Measurements from ENCODE around the gene GNPDA1.
"Not testable (repeated sequence)": the region's sequence is repeated elsewhere in the genome, so short reads cannot be mapped to it uniquely, and the experiment has no call there.

GNPDA1 gene

GRCh38 chr5:142038735-142039134 lies 25.9 kb upstream of the GNPDA1 start:
- no peak for ATAC-seq (ENCODE audit: insufficient read depth, low read depth)
- no peaks in the 10 kb centered on the region for H4K20me1 ChIP-seq (ENCODE audit: insufficient read depth, low read length)
- H3K79me2 ChIP-seq (ENCODE audit: insufficient read depth, low read length): no peaks in the 10 kb centered on the region
- H3K36me3 ChIP-seq (ENCODE audit: insufficient read depth, low read length): no peaks in the 10 kb centered on the region
- H2AFZ ChIP-seq (ENCODE audit: low read depth, low read length): no peak overlapping the region
- no peaks in the 10 kb centered on the region for H3K9me3 ChIP-seq (ENCODE audit: insufficient read depth, low read length, severe bottlenecking)
- no peaks in the 10 kb centered on the region for H3K27me3 ChIP-seq (ENCODE audit: insufficient read depth, low read length, poor library complexity)
- H3K27ac ChIP-seq (ENCODE audit: low read length): no peak overlapping the region
- no peak for TF ChIP-seq CTCF (IDR thresholded peaks at IDR 0.05; ENCODE audit: borderline replicate concordance, extremely low read depth, low read length, poor library complexity, severe bottlenecking)
- no peak for TF ChIP-seq EZH2 (IDR thresholded peaks at IDR 0.05; ENCODE audit: borderline replicate concordance, low read depth, low read length, severe bottlenecking)
- H3K4me3 ChIP-seq (ENCODE audit: low read depth in 1 of 2, low read length in 2 of 2): no peak overlapping the region
- H3K4me1 ChIP-seq (ENCODE audit: insufficient read depth, low read length): no peaks in the 10 kb centered on the region
- no peak overlapping the region for H3K9ac ChIP-seq (ENCODE audit: low read depth, low read length)
- H3K4me2 ChIP-seq (ENCODE audit: insufficient read depth, low read length): no peak overlapping the region
- DNase-seq: no peak

- not testable (repeated sequence) for H3K4me3 ChIP-seq (ENCODE audit: low read depth in 1 of 2, low read length in 2 of 2); H4K20me1 ChIP-seq (ENCODE audit: insufficient read depth, low read length); H2AFZ ChIP-seq (ENCODE audit: low read depth, low read length); H3K9me3 ChIP-seq (ENCODE audit: insufficient read depth, low read length, severe bottlenecking); H3K4me2 ChIP-seq (ENCODE audit: insufficient read depth, low read length); H3K27ac ChIP-seq (ENCODE audit: low read length); H3K9ac ChIP-seq (ENCODE audit: low read depth, low read length); H3K79me2 ChIP-seq (ENCODE audit: insufficient read depth, low read length); H3K36me3 ChIP-seq (ENCODE audit: insufficient read depth, low read length); DNase-seq; H3K27me3 ChIP-seq (ENCODE audit: insufficient read depth, low read length, poor library complexity); H3K4me1 ChIP-seq (ENCODE audit: insufficient read depth, low read length); ATAC-seq (ENCODE audit: insufficient read depth, low read depth)
These were observed 24.8 kb upstream of the GNPDA1 start for GRCh38 chr5:142037599-142037998.

GRCh38 chr5:142036918-142037317 lies 24.1 kb upstream of the GNPDA1 start:
- no peak overlapping the region for H2AFZ ChIP-seq (ENCODE audit: low read depth, low read length)
- no peaks in the 10 kb centered on the region for H3K4me1 ChIP-seq (ENCODE audit: insufficient read depth, low read length)
- H3K4me3 ChIP-seq (ENCODE audit: low read depth in 1 of 2, low read length in 2 of 2): no peak overlapping the region
- no peak for ATAC-seq (ENCODE audit: insufficient read depth, low read depth)
- no peak overlapping the region for H3K27ac ChIP-seq (ENCODE audit: low read length)
- H3K4me2 ChIP-seq (ENCODE audit: insufficient read depth, low read length): no peak overlapping the region
- H4K20me1 ChIP-seq (ENCODE audit: insufficient read depth, low read length): no peaks in the 10 kb centered on the region
- no peaks in the 10 kb centered on the region for H3K36me3 ChIP-seq (ENCODE audit: insufficient read depth, low read length)
- H3K9ac ChIP-seq (ENCODE audit: low read depth, low read length): no peak overlapping the region
- DNase-seq: no peak
- no peaks in the 10 kb centered on the region for H3K27me3 ChIP-seq (ENCODE audit: insufficient read depth, low read length, poor library complexity)
- no peak for TF ChIP-seq CTCF (IDR thresholded peaks at IDR 0.05; ENCODE audit: borderline replicate concordance, extremely low read depth, low read length, poor library complexity, severe bottlenecking)
- TF ChIP-seq EZH2 (IDR thresholded peaks at IDR 0.05; ENCODE audit: borderline replicate concordance, low read depth, low read length, severe bottlenecking): no peak
- H3K9me3 ChIP-seq (ENCODE audit: insufficient read depth, low read length, severe bottlenecking): no peaks in the 10 kb centered on the region
- H3K79me2 ChIP-seq (ENCODE audit: insufficient read depth, low read length): no peaks in the 10 kb centered on the region

- no peaks in the 10 kb centered on the region for H3K36me3 ChIP-seq (ENCODE audit: insufficient read depth, low read length)
- H3K4me2 ChIP-seq (ENCODE audit: insufficient read depth, low read length): no peak overlapping the region
- no peaks in the 10 kb centered on the region for H3K9me3 ChIP-seq (ENCODE audit: insufficient read depth, low read length, severe bottlenecking)
- no peak for TF ChIP-seq EZH2 (IDR thresholded peaks at IDR 0.05; ENCODE audit: borderline replicate concordance, low read depth, low read length, severe bottlenecking)
- no peak for TF ChIP-seq CTCF (IDR thresholded peaks at IDR 0.05; ENCODE audit: borderline replicate concordance, extremely low read depth, low read length, poor library complexity, severe bottlenecking)
- no peak for ATAC-seq (ENCODE audit: insufficient read depth, low read depth)
- H3K4me1 ChIP-seq (ENCODE audit: insufficient read depth, low read length): no peaks in the 10 kb centered on the region
- no peaks in the 10 kb centered on the region for H3K79me2 ChIP-seq (ENCODE audit: insufficient read depth, low read length)
- H3K27ac ChIP-seq (ENCODE audit: low read length): no peak overlapping the region
- no peak overlapping the region for H3K4me3 ChIP-seq (ENCODE audit: low read depth in 1 of 2, low read length in 2 of 2)
- H4K20me1 ChIP-seq (ENCODE audit: insufficient read depth, low read length): no peaks in the 10 kb centered on the region
- DNase-seq: no peak
- no peak overlapping the region for H2AFZ ChIP-seq (ENCODE audit: low read depth, low read length)
- no peaks in the 10 kb centered on the region for H3K27me3 ChIP-seq (ENCODE audit: insufficient read depth, low read length, poor library complexity)
- H3K9ac ChIP-seq (ENCODE audit: low read depth, low read length): no peak overlapping the region
These were observed 22.2 kb upstream of the GNPDA1 start for GRCh38 chr5:142034994-142035393.

GRCh38 chr5:142033632-142034567 lies 21.1 kb upstream of the GNPDA1 start:
- not testable (repeated sequence) for H3K79me2 ChIP-seq (ENCODE audit: insufficient read depth, low read length); H3K4me2 ChIP-seq (ENCODE audit: insufficient read depth, low read length); DNase-seq; H3K27me3 ChIP-seq (ENCODE audit: insufficient read depth, low read length, poor library complexity); H2AFZ ChIP-seq (ENCODE audit: low read depth, low read length); ATAC-seq (ENCODE audit: insufficient read depth, low read depth); H3K9me3 ChIP-seq (ENCODE audit: insufficient read depth, low read length, severe bottlenecking); H3K36me3 ChIP-seq (ENCODE audit: insufficient read depth, low read length); H3K4me3 ChIP-seq (ENCODE audit: low read depth in 1 of 2, low read length in 2 of 2); H3K4me1 ChIP-seq (ENCODE audit: insufficient read depth, low read length); H3K27ac ChIP-seq (ENCODE audit: low read length); H4K20me1 ChIP-seq (ENCODE audit: insufficient read depth, low read length); H3K9ac ChIP-seq (ENCODE audit: low read depth, low read length)

Measured in DND-41 (cell line).